DOHH2 (cell line): ENCODE data around the gene COL8A2.

Experiments
- EZH2phosphoT487 ChIP-seq: fragments of 200-600 bp; sonication (generic); IDR thresholded peaks from 2 replicates; pipeline ENCODE4 v1.6.1; 2017; ENCODE audit warnings: borderline replicate concordance, mild to moderate bottlenecking, antibody characterized with exemption, low read length, moderate library complexity, mixed read lengths
- TF ChIP-seq, protein P1 (sequence below): fragments of 200-600 bp; sonication (generic); IDR thresholded peaks from one replicate; pipeline ENCODE4 v1.5.1; 2014; ENCODE audit warnings: antibody characterized with exemption, mild to moderate bottlenecking, low read depth, low read length; ENCODE audit not compliant: poor library complexity, severe bottlenecking

DNA sequence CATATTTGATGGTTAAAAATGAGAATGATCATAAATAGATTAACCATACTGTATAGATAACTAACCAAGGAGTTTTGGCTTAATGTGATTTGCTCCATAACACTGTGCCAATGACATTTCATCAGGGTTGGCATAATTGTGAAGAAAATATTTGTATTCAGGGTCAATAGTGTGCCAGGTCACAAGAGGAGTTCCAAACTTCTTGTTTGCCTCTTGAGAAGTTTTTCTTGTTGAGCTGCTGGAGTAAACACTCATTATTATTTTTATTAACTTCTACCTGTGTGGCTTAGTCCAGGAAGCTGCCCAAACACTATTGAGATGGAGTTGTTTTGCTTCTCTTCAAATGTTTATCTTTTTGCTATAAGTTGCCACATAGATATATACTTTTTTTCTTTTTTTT is 38.4 kb upstream of the COL8A2 start:
- TF ChIP-seq EZH2phosphoT487, result no peak
- TF ChIP-seq, protein P1, sequence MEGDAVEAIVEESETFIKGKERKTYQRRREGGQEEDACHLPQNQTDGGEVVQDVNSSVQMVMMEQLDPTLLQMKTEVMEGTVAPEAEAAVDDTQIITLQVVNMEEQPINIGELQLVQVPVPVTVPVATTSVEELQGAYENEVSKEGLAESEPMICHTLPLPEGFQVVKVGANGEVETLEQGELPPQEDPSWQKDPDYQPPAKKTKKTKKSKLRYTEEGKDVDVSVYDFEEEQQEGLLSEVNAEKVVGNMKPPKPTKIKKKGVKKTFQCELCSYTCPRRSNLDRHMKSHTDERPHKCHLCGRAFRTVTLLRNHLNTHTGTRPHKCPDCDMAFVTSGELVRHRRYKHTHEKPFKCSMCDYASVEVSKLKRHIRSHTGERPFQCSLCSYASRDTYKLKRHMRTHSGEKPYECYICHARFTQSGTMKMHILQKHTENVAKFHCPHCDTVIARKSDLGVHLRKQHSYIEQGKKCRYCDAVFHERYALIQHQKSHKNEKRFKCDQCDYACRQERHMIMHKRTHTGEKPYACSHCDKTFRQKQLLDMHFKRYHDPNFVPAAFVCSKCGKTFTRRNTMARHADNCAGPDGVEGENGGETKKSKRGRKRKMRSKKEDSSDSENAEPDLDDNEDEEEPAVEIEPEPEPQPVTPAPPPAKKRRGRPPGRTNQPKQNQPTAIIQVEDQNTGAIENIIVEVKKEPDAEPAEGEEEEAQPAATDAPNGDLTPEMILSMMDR, result no peak
